ENCODE data around the gene BSN. TPM values are rescaled to one million over a fixed set of nuclear protein-coding genes. Genes with fewer than 3 reads are reported as not detected.

Gene BSN
- total RNA-seq, 1 donor from 2014 or later, result 0.25 TPM

- DNase-seq (ENCODE audit: low read depth), result no peak
These were observed 161.9 kb downstream of the BSN start for GRCh38 chr3:49716169-49716568.

GRCh38 chr3:49716691-49717210 lies 162.5 kb downstream of the BSN start:
- DNase-seq (ENCODE audit: low read depth), result no peak

GRCh38 chr3:49717211-49717958 lies 163.1 kb downstream of the BSN start:
- no peak for DNase-seq (ENCODE audit: low read depth)

GRCh38 chr3:49717959-49718857 lies 163.9 kb downstream of the BSN start:
- DNase-seq (ENCODE audit: low read depth), result no peak

- no peak for DNase-seq (ENCODE audit: low read depth)
These were observed 164.6 kb downstream of the BSN start for GRCh38 chr3:49718858-49719213.

- DNase-seq (ENCODE audit: low read depth), result peak; percentile 77
These were observed 165.1 kb downstream of the BSN start, which contains the start of gene AMIGO3 for GRCh38 chr3:49719214-49719884. Gene AMIGO3, minus strand, starts transcription at chr3:49719684. Its CDS starts 219 bp downstream, at chr3:49719465.

Other genes starting within 250 kb of the BSN start
- 6.9 and 38.7 TPM in 2 replicates for gene USP4, start 214.4 kb upstream of the BSN start, total RNA-seq
- gene GPX1, start 196.1 kb upstream of the BSN start, total RNA-seq, result 288 and 368 TPM in 2 replicates
- gene RHOA, start 142.5 kb upstream of the BSN start, total RNA-seq, result 525 and 698 TPM in 2 replicates
- gene TCTA, start 142.1 kb upstream of the BSN start, total RNA-seq, result 14.8 and 32.6 TPM in 2 replicates
- gene AMT, start 132.0 kb upstream of the BSN start, total RNA-seq, result 0.52 and 0.85 TPM in 2 replicates
- gene NICN1, start 125.2 kb upstream of the BSN start, total RNA-seq, result 0.87 and 10.2 TPM in 2 replicates
- 37.9 and 87.8 TPM in 2 replicates for gene DAG1, start 84.2 kb upstream of the BSN start, total RNA-seq
- gene APEH, start 119.9 kb downstream of the BSN start, total RNA-seq, result 233 and 345 TPM in 2 replicates
- 2.3 and 11.7 TPM in 2 replicates for gene MST1, start 135.0 kb downstream of the BSN start, total RNA-seq
- 11.8 and 36.9 TPM in 2 replicates for gene RNF123, start 135.1 kb downstream of the BSN start, total RNA-seq
- not detected in 2 replicates for gene AMIGO3, start 165.2 kb downstream of the BSN start, total RNA-seq
- gene GMPPB, start 169.5 kb downstream of the BSN start, total RNA-seq, result 34.8 and 53.7 TPM in 2 replicates
- 31.4 and 78.5 TPM in 2 replicates for gene IP6K1, start 232.1 kb downstream of the BSN start, total RNA-seq
- gene CDHR4, start 245.4 kb downstream of the BSN start, total RNA-seq, result not detected in 2 replicates
- 0.15 and 0.17 TPM in 2 replicates for gene INKA1, start 248.8 kb downstream of the BSN start, total RNA-seq

All from renal cortical epithelial cell (primary cell).